ENCODE data around the gene FYB1.

The FYB1 gene

GRCh38 chr5:39191216-39191615, 28.1 kb downstream of the FYB1 start:
- no peak for TF ChIP-seq REST (IDR thresholded peaks at IDR 0.05; ENCODE audit: insufficient replicate concordance, low read depth)
- TF ChIP-seq GABPA (IDR thresholded peaks at IDR 0.05; ENCODE audit: low read depth), result no peak
- TF ChIP-seq POLR2AphosphoS5 (IDR thresholded peaks at IDR 0.05; ENCODE audit: low read depth), result no peak
- no peak for TF ChIP-seq CTCF (IDR thresholded peaks at IDR 0.05; ENCODE audit: insufficient read depth, low read length)
- no peak for TF ChIP-seq SPI1 (IDR thresholded peaks at IDR 0.05; ENCODE audit: borderline replicate concordance, low read depth)
- peak overlapping the region; percentile 42 for H3K27ac ChIP-seq (replicated peaks)
- no peak overlapping the region for H3K4me3 ChIP-seq (replicated peaks; ENCODE audit: insufficient read depth, low read length)
- no peak for DNase-seq (ENCODE audit: low read depth in 1 of 2, low spot score in 1 of 2)
- no peaks in the 10 kb centered on the region for H3K27me3 ChIP-seq (ENCODE audit: insufficient read depth, poor library complexity, severe bottlenecking)

- Histone ChIP-seq H3K27me3 (ENCODE audit: insufficient read depth, poor library complexity, severe bottlenecking) (no peaks in the 10 kb centered on the region), H3K27ac (replicated peaks) (peak overlapping the region; percentile 42), H3K4me3 (replicated peaks; ENCODE audit: insufficient read depth, low read length) (no peak overlapping the region)
- TF ChIP-seq CTCF (IDR thresholded peaks at IDR 0.05; ENCODE audit: insufficient read depth, low read length), result no peak
- TF ChIP-seq SPI1 (IDR thresholded peaks at IDR 0.05; ENCODE audit: borderline replicate concordance, low read depth), result no peak
- TF ChIP-seq POLR2AphosphoS5 (IDR thresholded peaks at IDR 0.05; ENCODE audit: low read depth), result no peak
- TF ChIP-seq GABPA (IDR thresholded peaks at IDR 0.05; ENCODE audit: low read depth), result no peak
- no peak for TF ChIP-seq REST (IDR thresholded peaks at IDR 0.05; ENCODE audit: insufficient replicate concordance, low read depth)
- DNase-seq (ENCODE audit: low read depth in 1 of 2, low spot score in 1 of 2), result peak in 1 of 2 experiments; percentile 51
Measured at GRCh38 chr5:39190311-39191102, 28.9 kb downstream of the FYB1 start.

GRCh38 chr5:39189292-39189955, 29.9 kb downstream of the FYB1 start:
- TF ChIP-seq REST (IDR thresholded peaks at IDR 0.05; ENCODE audit: insufficient replicate concordance, low read depth), result no peak
- TF ChIP-seq GABPA (IDR thresholded peaks at IDR 0.05; ENCODE audit: low read depth), result no peak
- peak; percentile 85 for TF ChIP-seq SPI1 (IDR thresholded peaks at IDR 0.05; ENCODE audit: borderline replicate concordance, low read depth)
- no peak for TF ChIP-seq CTCF (IDR thresholded peaks at IDR 0.05; ENCODE audit: insufficient read depth, low read length)
- TF ChIP-seq POLR2AphosphoS5 (IDR thresholded peaks at IDR 0.05; ENCODE audit: low read depth), result no peak
- H3K27me3 ChIP-seq (ENCODE audit: insufficient read depth, poor library complexity, severe bottlenecking), result no peaks in the 10 kb centered on the region
- H3K27ac ChIP-seq (replicated peaks), result no peak overlapping the region
- H3K4me3 ChIP-seq (replicated peaks; ENCODE audit: insufficient read depth, low read length), result no peak overlapping the region
- no peak for DNase-seq (ENCODE audit: low read depth in 1 of 2, low spot score in 1 of 2)

Measured in HL-60 (cell line).